HPDE6-E6E7 (cell line): ENCODE data around the gene SDR9C7.
A peak's percentile ranks its signal among the peaks of the same experiment; 100 is the strongest.
"Not testable (repeated sequence)": the region's sequence is repeated elsewhere in the genome, so short reads cannot be mapped to it uniquely, and the experiment has no call there.

Experiments used
- DNase-seq: peaks from one replicate; pipeline ENCODE4 v3.0.0; 2011; ENCODE audit warnings: missing footprints; ENCODE audit errors: extremely low spot score

SDR9C7 gene

GRCh38 chr12:56916296-56916995 is 17.8 kb downstream of the SDR9C7 start:
- DNase-seq, result no peak

DNA sequence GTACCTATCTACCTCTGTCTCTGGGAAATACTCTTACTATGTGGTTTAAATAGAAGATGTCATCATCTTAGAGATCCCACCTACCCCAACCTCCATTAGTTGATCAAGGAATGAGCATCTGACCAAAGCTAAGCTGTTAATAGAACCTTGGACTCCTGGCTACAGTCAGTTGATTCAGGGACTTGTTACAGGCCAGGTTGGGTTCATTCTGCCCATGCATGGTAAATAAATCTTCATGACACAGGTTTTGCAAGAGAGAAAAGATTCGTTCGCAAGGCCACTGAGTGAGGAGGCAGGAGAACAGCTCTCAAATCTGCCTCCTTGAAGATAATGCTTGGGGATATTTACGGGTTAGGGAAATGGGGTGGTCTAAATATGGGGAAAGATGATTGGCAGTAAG is 19.5 kb downstream of the SDR9C7 start:
- DNase-seq, result no peak

- DNase-seq, result no peak
These were observed 20.0 kb downstream of the SDR9C7 start for GRCh38 chr12:56914256-56914655.

DNA sequence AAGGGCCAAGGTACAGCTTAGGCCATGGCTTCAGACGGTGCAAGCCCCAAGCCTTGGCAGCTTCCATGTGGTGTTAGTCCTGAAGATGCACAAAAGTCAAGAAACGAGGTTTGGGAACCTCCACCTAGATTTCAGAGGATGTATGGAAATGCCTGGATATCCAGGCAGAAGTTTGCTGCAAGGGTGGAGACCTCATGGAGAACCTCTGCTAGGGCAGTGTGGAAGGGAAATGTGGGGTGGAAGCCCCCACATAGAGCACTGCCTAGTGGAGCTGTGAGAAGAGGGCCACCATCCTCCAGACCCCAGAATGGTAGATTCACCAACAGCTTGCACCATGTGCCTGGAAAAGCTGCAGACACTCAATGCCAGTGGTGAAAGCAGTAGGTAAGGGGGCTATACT is 24.8 kb downstream of the SDR9C7 start:
- DNase-seq, result not testable (repeated sequence)

GRCh38 chr12:56908136-56908535 is 26.1 kb downstream of the SDR9C7 start:
- DNase-seq, result no peak

GRCh38 chr12:56905852-56906251 is 28.4 kb downstream of the SDR9C7 start:
- no peak for DNase-seq

DNA sequence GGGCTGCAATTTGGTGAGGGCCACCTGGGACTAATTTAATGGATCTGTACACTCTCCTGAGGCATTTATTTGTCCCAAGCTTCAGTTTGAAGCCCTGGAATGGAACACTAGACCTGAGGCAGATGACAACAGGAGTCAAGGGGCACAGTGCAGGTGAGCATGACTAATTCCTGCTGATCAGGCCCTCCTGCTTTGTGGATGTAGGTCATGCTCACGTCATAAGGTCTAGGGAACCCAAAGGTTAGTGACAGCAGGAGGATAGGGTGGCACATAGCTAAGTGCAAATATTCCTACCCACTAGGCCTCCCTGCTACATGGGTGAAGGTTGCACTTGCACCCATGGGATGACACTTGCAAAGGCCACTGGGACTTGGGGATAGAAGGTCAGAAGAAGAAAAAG is 30.8 kb downstream of the SDR9C7 start:
- no peak for DNase-seq

DNA sequence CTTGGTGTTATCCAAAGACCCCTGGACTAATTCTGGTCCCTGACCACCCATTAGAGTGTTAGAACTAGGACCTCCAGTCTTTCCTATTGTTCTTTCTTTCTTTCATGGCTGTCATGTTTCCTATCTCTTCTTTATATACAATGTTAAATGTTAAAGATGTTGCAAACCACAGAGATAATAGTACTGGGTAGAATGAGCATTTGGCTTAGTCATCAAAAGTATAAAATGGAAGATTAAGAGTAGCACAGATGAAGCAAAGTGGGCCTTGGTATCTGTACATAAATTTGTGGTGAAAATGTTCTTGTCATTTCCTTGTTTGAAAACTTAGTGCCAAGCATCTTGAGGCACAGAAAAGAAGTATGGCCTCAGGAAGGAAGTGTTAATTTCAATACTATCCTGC is 32.9 kb downstream of the SDR9C7 start:
- DNase-seq, result not testable (repeated sequence)

DNA sequence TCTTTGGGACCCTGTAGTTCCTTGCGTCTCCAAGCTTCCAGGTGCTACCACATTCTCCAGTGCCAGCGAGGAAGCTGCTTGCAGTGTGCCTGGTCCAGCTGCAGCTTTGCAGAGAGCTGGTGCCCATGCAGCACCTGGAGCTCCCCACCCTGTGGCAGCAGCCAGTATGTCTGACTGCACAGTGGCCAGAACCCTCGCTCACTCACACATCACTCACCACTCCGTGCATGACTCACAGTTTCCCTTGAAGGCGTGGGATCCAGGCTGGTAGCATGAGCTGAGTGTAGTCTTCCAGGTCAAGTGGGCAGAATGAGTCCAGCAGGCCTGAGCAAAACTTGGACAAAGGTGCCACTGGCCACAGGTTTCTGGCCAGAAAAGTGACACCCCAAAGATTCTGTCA is 33.6 kb downstream of the SDR9C7 start:
- DNase-seq, result peak; percentile 35

GRCh38 chr12:56898938-56899337 is 35.3 kb downstream of the SDR9C7 start:
- DNase-seq, result no peak

- peak; percentile 79 for DNase-seq
These were observed 36.3 kb downstream of the SDR9C7 start for GRCh38 chr12:56897844-56898361.

DNA sequence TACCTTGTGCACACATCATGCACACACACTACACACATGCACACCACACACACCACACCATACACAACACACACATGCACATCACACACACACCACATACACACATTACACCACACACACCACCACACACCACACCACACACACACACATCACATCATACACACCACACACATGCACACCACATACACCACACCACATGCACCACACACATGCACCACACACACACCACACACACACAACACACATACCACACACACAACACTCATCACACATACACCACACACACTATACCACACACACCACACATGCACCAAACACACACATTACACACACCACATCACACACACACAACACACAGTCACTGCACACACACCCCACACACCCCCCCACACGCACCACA is 38.1 kb downstream of the SDR9C7 start:
- no peak for DNase-seq

DNA sequence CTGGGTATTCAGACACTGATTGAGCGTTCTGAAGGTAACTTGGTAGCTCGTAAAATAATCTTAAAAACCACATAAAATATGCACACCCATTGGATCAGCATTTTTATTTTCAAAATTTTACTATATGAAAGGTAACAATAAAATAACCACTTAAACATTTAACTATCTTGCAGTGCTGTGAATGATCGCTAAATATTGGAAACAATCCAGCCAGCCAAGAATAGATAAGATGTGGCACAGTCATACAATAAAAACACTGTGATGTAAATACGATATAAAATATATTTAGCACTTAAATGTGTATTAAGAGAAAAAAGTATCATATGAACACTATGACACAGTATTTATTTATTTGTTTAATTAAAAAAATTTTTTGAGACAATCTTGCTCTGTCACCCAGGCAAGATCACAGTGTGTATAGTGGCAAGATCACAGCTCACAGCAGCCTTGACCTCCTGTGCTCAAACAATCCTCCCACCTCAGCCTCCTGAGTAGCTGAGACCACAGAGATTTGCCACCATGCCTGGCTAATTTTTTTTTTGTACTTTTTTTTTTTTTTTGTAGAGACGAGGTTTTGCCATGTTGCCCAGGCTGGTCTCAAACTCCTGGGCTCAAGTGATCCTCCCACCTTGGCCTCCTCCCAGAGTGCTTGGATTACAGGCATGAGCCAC is 39.4 kb downstream of the SDR9C7 start:
- no peak for DNase-seq

DNA sequence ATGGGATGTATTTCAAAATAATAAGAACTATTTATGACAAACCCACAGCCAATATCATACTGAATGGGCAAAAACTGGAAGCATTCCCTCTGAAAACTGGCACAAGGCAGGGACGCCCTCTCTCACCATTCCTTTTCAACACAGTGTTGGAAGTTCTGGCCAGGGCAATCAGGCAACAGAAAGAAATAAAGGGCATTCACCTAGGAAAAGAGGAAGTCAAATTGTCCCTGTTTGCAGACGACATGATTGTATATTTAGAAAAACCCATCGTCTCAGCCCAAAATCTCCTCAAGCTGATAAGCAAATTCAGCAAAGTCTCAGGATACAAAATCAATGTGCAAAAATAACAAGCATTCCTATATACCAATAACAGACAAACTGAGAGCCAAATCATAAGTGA is 42.3 kb downstream of the SDR9C7 start:
- not testable (repeated sequence) for DNase-seq

DNA sequence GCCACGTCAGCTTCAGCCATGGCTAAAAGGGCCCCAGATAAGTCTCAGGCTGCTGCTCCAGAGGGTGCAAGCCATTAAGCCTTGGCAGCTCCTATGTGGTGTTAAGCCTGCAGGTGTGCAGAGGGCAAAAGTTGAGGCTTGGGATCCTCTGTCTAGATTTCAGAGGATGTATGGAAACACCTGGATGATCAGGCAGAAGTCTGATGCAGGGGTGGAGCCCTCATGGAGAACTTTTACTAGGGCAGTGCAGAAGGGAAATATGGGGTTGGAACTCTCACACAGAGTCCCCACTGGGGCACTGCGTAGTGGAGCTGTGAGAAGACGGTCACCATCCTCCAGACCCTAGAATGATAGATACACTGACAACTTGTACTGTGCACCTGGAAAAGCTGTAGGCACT is 47.9 kb downstream of the SDR9C7 start:
- no peak for DNase-seq

DNA sequence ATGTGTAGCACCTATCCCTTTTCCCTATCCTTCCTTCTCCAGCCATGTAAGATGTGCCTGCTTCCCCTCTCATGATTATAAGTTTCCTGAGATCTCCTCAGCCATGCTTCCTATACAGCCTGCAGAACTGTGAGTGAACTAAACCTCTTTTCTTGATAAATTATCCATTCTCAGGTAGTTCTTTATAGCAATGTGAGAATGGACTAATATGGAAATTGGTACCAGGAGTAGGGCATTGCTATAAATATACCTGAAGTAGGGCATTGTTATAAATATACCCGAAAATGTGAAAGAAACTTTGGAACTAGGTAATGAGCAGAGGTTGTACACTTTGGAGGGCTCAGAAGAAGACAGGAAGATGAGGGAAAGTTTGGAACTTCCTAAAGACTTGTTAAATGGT is 48.9 kb downstream of the SDR9C7 start:
- no peak for DNase-seq

DNA sequence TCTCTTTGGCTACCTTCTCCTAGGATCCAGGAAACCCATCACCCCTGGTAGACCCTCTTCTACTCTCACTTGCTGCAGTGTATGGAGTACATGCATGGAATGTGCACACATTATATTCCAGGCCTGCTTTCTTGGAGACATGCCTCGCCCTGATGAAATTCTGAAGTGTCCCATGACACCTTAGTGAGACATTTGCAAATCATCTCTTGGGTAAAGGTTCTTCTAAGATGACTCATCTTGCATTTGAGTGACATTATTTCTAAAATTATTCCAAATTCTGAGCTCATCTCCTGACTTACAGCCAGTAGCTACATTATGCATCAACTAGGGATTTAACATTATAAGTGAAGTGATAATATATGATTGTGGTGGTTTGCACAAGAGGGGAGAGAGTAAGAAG is 49.8 kb downstream of the SDR9C7 start:
- no peak for DNase-seq

DNA sequence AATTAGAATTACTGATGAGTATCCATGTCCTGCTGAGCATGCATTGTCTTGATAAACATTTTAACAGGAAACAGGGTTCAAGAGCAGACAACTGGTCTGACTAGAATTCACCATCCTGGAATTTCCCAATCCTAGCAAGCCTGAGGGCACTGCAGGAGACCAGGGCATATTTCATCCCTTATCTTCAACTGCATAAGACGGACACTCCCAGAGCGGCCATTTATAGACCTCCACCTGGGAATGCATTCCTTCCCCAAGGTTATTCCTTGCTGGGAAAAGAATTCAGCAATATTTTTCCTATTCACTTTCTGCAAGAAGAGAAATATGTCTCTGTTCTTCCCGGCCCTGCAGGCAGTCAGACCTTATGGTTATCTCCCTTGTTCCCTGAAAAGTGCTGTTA is 51.8 kb downstream of the SDR9C7 start:
- DNase-seq, result not testable (repeated sequence)

DNA sequence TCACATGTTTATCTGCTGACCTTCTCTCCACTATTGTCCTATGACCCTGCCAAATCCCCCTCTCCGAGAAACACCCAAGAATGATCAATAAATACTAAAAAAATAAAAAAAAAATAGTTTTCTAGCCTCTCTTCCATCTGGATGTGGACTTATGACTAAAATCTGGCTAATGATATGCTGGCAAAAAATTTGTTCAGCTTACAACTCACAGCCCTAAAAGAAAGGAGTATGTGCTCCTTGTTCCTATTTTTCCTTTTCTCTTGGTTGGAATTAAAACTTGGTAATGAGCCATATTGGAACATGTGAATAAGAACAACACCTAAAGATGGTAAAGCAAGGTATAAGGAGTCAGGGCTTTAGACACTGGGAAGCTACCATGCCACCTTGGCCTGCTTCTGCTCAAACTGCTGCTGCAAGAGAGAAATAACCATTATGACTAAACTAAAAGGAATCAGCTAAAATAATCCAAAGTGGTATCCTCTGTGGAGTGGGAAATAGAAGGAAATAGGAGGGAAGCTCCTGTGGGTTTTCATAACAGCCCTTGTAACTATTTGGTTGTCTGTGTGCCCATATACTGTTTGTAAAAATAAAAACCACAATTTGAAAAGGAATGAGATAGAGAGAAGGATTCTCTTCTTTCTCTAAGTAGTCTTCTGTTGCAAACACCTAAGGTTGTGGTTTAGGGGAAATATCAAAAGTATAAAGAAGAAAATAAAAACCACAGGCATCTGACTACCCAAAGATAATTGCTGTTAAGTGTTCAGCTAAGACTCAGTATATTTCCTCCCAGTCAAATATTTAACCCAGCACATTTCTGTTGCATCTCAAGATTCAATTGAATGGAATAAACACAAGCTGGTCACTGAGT is 53.8 kb downstream of the SDR9C7 start:
- no peak for DNase-seq

GRCh38 chr12:56879240-56880124 is 54.7 kb downstream of the SDR9C7 start:
- not testable (repeated sequence) for DNase-seq

DNA sequence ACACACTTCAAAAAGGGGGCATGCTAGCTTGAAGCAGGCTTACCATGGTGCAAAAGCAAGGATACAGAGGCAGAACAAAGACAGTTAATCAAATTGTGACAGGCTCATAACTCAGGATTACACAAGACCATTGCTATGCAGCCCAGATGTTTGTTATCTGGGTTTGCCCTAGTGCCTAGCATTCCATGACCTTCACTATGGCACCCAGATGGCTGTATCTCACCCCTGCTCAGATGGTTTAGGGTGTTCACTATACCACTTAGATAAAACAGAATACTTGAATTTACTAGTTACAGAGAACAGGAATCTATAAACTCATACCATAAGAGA is 56.2 kb downstream of the SDR9C7 start:
- DNase-seq, result no peak
